Activated CD4-positive, alpha-beta memory T cell treated with anti-CD3 and anti-CD28 coated beads for 36 hours (primary cell): ENCODE data around the gene SEL1L3. TPM values are rescaled to one million over a fixed set of nuclear protein-coding genes. Genes with fewer than 3 reads are reported as not detected.
"Not testable (repeated sequence)": the region's sequence is repeated elsewhere in the genome, so short reads cannot be mapped to it uniquely, and the experiment has no call there.

Source experiments
- CTCF ChIA-PET: fragments of 350-600 bp; sonication (Branson Sonifier 250); formaldehyde crosslinking; loops from one replicate; lab custom pipeline; 2021; ENCODE audit warnings: antibody characterized with exemption, inconsistent platforms; lab: Charles Lee
- POLR2A ChIA-PET: fragments of 350-600 bp; sonication (Branson Sonifier 250); formaldehyde crosslinking; loops from one replicate; lab custom pipeline; 2021; ENCODE audit warnings: antibody characterized with exemption; lab: Charles Lee
- DNase-seq: peaks from one replicate; pipeline ENCODE4 v3.0.0-alpha.2; 2020
- H3K27ac Mint-ChIP-seq: one replicate; pipeline ENCODE4 v1.8.0; 2021; ENCODE audit warnings: mixed read lengths
- H3K27me3 Mint-ChIP-seq: one replicate; pipeline ENCODE4 v1.8.0; 2021; ENCODE audit warnings: mixed read lengths
- H3K36me3 Mint-ChIP-seq: one replicate; pipeline ENCODE4 v1.8.0; 2021; ENCODE audit warnings: mixed read lengths
- H3K4me1 Mint-ChIP-seq: one replicate; pipeline ENCODE4 v1.8.0; 2021; ENCODE audit warnings: low read depth, mixed read lengths
- H3K4me3 Mint-ChIP-seq: one replicate; pipeline ENCODE4 v1.8.0; 2021; ENCODE audit warnings: mild to moderate bottlenecking, mixed read lengths
- H3K9me3 Mint-ChIP-seq: one replicate; pipeline ENCODE4 v1.8.0; 2021; ENCODE audit warnings: mixed read lengths
- intact Hi-C: fragments of 100-400 bp; cut with micrococcal nuclease; formaldehyde crosslinking; loops from one replicate; pipeline ENCODE4 v1.15.1; 2023
- total RNA-seq, 2 experiments: library from RNA; stranded (reverse); gene quantifications; one replicate each; pipeline ENCODE4 v1.2.3, GENCODE V29; 2021

The SEL1L3 gene
- 10 to 100 TPM; 67.1 to 67.7 TPM for total RNA-seq

GRCh38 chr4:25862411-25863346 lies at the start of gene SEL1L3:
Gene SEL1L3 (minus strand): TSS chr4:25862988. CDS start chr4:25862836, 152 bp downstream.
- ChIA-PET CTCF (interaction anchor here (0.6 kb wide), 1 partner anchor 8 kb away, joined by 3 read pairs; no protein-coding TSS in a partner anchor), POLR2A (interaction anchor here (1.4 kb wide), 1 partner anchor 52 kb away, joined by 8 read pairs; the partner anchor contains the start of gene SMIM20)
- no peaks in the 10 kb centered on the region for H3K9me3 Mint-ChIP-seq
- peak within 1 kb of the TSS; percentile 99 for H3K4me3 Mint-ChIP-seq
- peaks cover 2% of the 10 kb centered on the region for H3K27me3 Mint-ChIP-seq
- peaks cover 9% of the 10 kb centered on the region for H3K36me3 Mint-ChIP-seq
- peak within 1 kb of the TSS; percentile 100 for H3K27ac Mint-ChIP-seq
- intact Hi-C loops, result loop anchor here (1.0 to 10.0 kb wide), 3 partner anchors 332 to 457 kb away; no protein-coding TSS in a partner anchor
- peak; percentile 74 for DNase-seq
- H3K4me1 Mint-ChIP-seq, result peaks cover 40% of the 10 kb centered on the region

GRCh38 chr4:25911356-25911755 lies 48.6 kb upstream of the SEL1L3 start:
- H3K36me3 Mint-ChIP-seq, result no peaks in the 10 kb centered on the region
- ChIA-PET POLR2A (interaction anchor here (1.1 kb wide), 1 partner anchor 12 kb away, joined by 3 read pairs; no protein-coding TSS in a partner anchor), CTCF (interaction anchor here (1.1 to 1.2 kb wide), 2 partner anchors 472 to 1137 kb away, joined by 3 read pairs; no protein-coding TSS in a partner anchor)
- no peaks in the 10 kb centered on the region for H3K9me3 Mint-ChIP-seq
- intact Hi-C loops, result loop anchor here (5.0 to 10.0 kb wide), 3 partner anchors 411 to 671 kb away; partner anchors contain the start of genes RBPJ, TBC1D19 and ZCCHC4
- no peaks in the 10 kb centered on the region for H3K27me3 Mint-ChIP-seq
- no peak for DNase-seq
- H3K27ac Mint-ChIP-seq, result no peak overlapping the region
- no peak overlapping the region for H3K4me3 Mint-ChIP-seq
- peaks cover 16% of the 10 kb centered on the region for H3K4me1 Mint-ChIP-seq

- no peak for DNase-seq
- POLR2A ChIA-PET, result no interaction called here
- Mint-ChIP-seq H3K4me3 (no peak overlapping the region), H3K27me3 (no peaks in the 10 kb centered on the region), H3K4me1 (peaks cover 6% of the 10 kb centered on the region), H3K9me3 (no peaks in the 10 kb centered on the region), H3K27ac (no peak overlapping the region), H3K36me3 (peaks cover 3% of the 10 kb centered on the region)
- intact Hi-C loops, result no loop called here
- CTCF ChIA-PET, result no interaction called here
Measured at GRCh38 chr4:25908491-25908901, 45.7 kb upstream of the SEL1L3 start.

GRCh38 chr4:25906113-25906512 lies 43.3 kb upstream of the SEL1L3 start:
- POLR2A ChIA-PET, H3K36me3 Mint-ChIP-seq, H3K27me3 Mint-ChIP-seq, H3K9me3 Mint-ChIP-seq, H3K4me3 Mint-ChIP-seq, CTCF ChIA-PET, intact Hi-C loops, H3K27ac Mint-ChIP-seq, DNase-seq, H3K4me1 Mint-ChIP-seq: not testable (repeated sequence)

GRCh38 chr4:25905371-25905770 lies 42.6 kb upstream of the SEL1L3 start:
- intact Hi-C loops, result no loop called here
- no peaks in the 10 kb centered on the region for H3K9me3 Mint-ChIP-seq

GRCh38 chr4:25904748-25905082 lies 41.9 kb upstream of the SEL1L3 start:
- Mint-ChIP-seq H3K4me1 (peaks cover 14% of the 10 kb centered on the region), H3K27me3 (no peaks in the 10 kb centered on the region), H3K4me3 (no peak overlapping the region), H3K27ac (no peak overlapping the region), H3K9me3 (no peaks in the 10 kb centered on the region), H3K36me3 (peaks cover 3% of the 10 kb centered on the region)
- no peak for DNase-seq
- POLR2A ChIA-PET, result no interaction called here
- CTCF ChIA-PET, result no interaction called here
- intact Hi-C loops, result no loop called here

More at GRCh38 chr4:25905371-25905770, 42.6 kb upstream of the SEL1L3 start:
- CTCF ChIA-PET, result no interaction called here
- no peak overlapping the region for H3K27ac Mint-ChIP-seq
- H3K27me3 Mint-ChIP-seq, result no peaks in the 10 kb centered on the region
- peaks cover 7% of the 10 kb centered on the region for H3K4me1 Mint-ChIP-seq
- peaks cover 3% of the 10 kb centered on the region for H3K36me3 Mint-ChIP-seq
- DNase-seq, result no peak
- H3K4me3 Mint-ChIP-seq, result no peak overlapping the region
- POLR2A ChIA-PET, result no interaction called here

GRCh38 chr4:25903900-25904747 lies 41.3 kb upstream of the SEL1L3 start:
- Mint-ChIP-seq H3K4me3 (no peak overlapping the region), H3K4me1 (peaks cover 15% of the 10 kb centered on the region), H3K27ac (no peak overlapping the region), H3K9me3 (no peaks in the 10 kb centered on the region), H3K36me3 (peaks cover 3% of the 10 kb centered on the region), H3K27me3 (no peaks in the 10 kb centered on the region)
- no peak for DNase-seq
- CTCF ChIA-PET, result no interaction called here
- intact Hi-C loops, result no loop called here
- POLR2A ChIA-PET, result no interaction called here

- no peaks in the 10 kb centered on the region for H3K9me3 Mint-ChIP-seq
- POLR2A ChIA-PET, result interaction anchor here (0.7 kb wide), 1 partner anchor 31 kb away, joined by 3 read pairs; no protein-coding TSS in a partner anchor
- H3K4me1 Mint-ChIP-seq, result peaks cover 12% of the 10 kb centered on the region
- H3K36me3 Mint-ChIP-seq, result peaks cover 3% of the 10 kb centered on the region
- CTCF ChIA-PET, result no interaction called here
- H3K27ac Mint-ChIP-seq, result no peak overlapping the region
- DNase-seq, result no peak
- intact Hi-C loops, result no loop called here
- no peaks in the 10 kb centered on the region for H3K27me3 Mint-ChIP-seq
- H3K4me3 Mint-ChIP-seq, result no peak overlapping the region
Measured at GRCh38 chr4:25901030-25901430, 38.2 kb upstream of the SEL1L3 start.

- Mint-ChIP-seq H3K36me3 (peaks cover 3% of the 10 kb centered on the region), H3K4me1 (peaks cover 12% of the 10 kb centered on the region), H3K9me3 (no peaks in the 10 kb centered on the region), H3K27ac (no peak overlapping the region), H3K4me3 (no peak overlapping the region), H3K27me3 (no peaks in the 10 kb centered on the region)
- DNase-seq, result no peak
- ChIA-PET CTCF (no interaction called here), POLR2A (interaction anchor here (0.7 kb wide), 1 partner anchor 31 kb away, joined by 3 read pairs; no protein-coding TSS in a partner anchor)
- intact Hi-C loops, result no loop called here
Measured at GRCh38 chr4:25900310-25900709, 37.5 kb upstream of the SEL1L3 start.

GRCh38 chr4:25896776-25897539 lies 34.2 kb upstream of the SEL1L3 start:
- H3K27ac Mint-ChIP-seq, result no peak overlapping the region
- DNase-seq, result no peak
- H3K27me3 Mint-ChIP-seq, result no peaks in the 10 kb centered on the region
- H3K9me3 Mint-ChIP-seq, result no peaks in the 10 kb centered on the region
- POLR2A ChIA-PET, result no interaction called here
- no peaks in the 10 kb centered on the region for H3K36me3 Mint-ChIP-seq
- H3K4me1 Mint-ChIP-seq, result peaks cover 12% of the 10 kb centered on the region
- intact Hi-C loops, result no loop called here
- CTCF ChIA-PET, result interaction anchor here (1.5 kb wide), 1 partner anchor 457 kb away, joined by 4 read pairs; no protein-coding TSS in a partner anchor
- H3K4me3 Mint-ChIP-seq, result no peak overlapping the region

GRCh38 chr4:25892796-25893195 lies 30.0 kb upstream of the SEL1L3 start:
- no peak overlapping the region for H3K4me3 Mint-ChIP-seq
- ChIA-PET POLR2A (no interaction called here), CTCF (no interaction called here)
- H3K4me1 Mint-ChIP-seq, result no peaks in the 10 kb centered on the region
- no peak for DNase-seq
- no peaks in the 10 kb centered on the region for H3K27me3 Mint-ChIP-seq
- no peaks in the 10 kb centered on the region for H3K9me3 Mint-ChIP-seq
- intact Hi-C loops, result no loop called here
- no peaks in the 10 kb centered on the region for H3K36me3 Mint-ChIP-seq
- no peak overlapping the region for H3K27ac Mint-ChIP-seq
